ENCODE measurements around the gene PEF1. TPM values are rescaled to one million over a fixed set of nuclear protein-coding genes. Genes with fewer than 3 reads are reported as not detected.

Gene PEF1
- polyA plus RNA-seq, 4 donors = 55.5 to 72.2 (median 59.1) TPM

DNA sequence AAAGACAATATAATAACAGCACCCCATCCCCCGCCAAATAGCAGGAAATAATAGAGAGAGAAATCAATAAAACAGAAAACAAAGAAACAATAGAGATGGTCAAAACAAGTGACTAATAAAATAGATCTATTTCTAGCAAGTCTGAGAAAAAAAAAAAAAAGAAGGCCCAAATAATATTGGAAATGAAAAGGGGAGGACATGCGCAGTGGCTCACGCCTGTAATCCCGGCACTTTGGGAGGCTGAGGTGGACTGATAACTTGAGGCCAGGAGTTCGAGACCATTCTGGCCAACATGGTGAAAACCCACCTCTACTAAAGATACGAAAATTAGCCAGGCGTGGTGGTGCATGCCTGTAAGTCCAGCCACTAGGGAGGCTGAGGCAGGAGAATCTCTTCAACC is 45.7 kb downstream of the PEF1 start:
- Histone ChIP-seq H3K27ac (ENCODE audit: low read depth in 1 of 3, low read length in 2 of 3) (no peak overlapping the region), H3K4me1 (ENCODE audit: control insufficient read depth in 3 of 3, insufficient read depth in 2 of 3, low read depth in 1 of 3, low read length in 2 of 3) (no peaks in the 10 kb centered on the region), H3K27me3 (ENCODE audit: control insufficient read depth in 3 of 3, insufficient read depth in 3 of 3, low read length in 3 of 3) (no peaks in the 10 kb centered on the region), H3K4me3 (ENCODE audit: low read depth in 1 of 3, low read length in 3 of 3) (no peak overlapping the region), H3K36me3 (ENCODE audit: control insufficient read depth in 3 of 3, insufficient read depth in 2 of 3, low read depth in 1 of 3, low read length in 3 of 3) (no peaks in the 10 kb centered on the region), H3K9me3 (ENCODE audit: control insufficient read depth in 2 of 2, insufficient read depth in 1 of 2, low read depth in 1 of 2, low read length in 1 of 2) (no peaks in the 10 kb centered on the region)
- FAIRE-seq = no peak
- 88 to 91% (median 90%) methylated on average over 7 of the region's 7 CpGs for WGBS, 3 donors
- no peak for DNase-seq

DNA sequence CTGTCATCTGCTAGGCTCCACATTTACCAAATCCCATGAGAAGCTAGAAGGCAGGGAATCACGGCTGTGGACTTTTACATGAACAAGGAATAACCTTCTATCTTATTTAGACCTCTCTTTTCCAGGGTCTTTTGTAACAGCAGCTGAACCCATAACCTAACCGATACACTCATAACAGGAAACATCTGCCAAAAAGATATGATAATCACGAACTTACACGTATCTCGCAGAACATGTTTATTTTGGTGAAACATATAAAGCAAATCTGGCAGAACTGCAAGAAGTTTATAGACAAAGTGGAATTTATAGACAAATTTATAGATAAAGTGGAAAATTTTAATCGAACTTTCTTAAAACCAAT is 48.0 kb downstream of the PEF1 start:
- 12 to 23% (median 13%) methylated on average over 6 of the region's 6 CpGs for WGBS, 3 donors
- H3K4me1 ChIP-seq (ENCODE audit: control insufficient read depth in 3 of 3, insufficient read depth in 2 of 3, low read depth in 1 of 3, low read length in 2 of 3) = peaks cover 0 to 6% (median 0%) of the 10 kb centered on the region in 3 donors
- H3K4me3 ChIP-seq (ENCODE audit: low read depth in 1 of 3, low read length in 3 of 3) = no peak overlapping the region
- no peak overlapping the region for H3K27ac ChIP-seq (ENCODE audit: low read depth in 1 of 3, low read length in 2 of 3)
- FAIRE-seq (no peak), DNase-seq (no peak)
- no peaks in the 10 kb centered on the region for H3K36me3 ChIP-seq (ENCODE audit: control insufficient read depth in 3 of 3, insufficient read depth in 2 of 3, low read depth in 1 of 3, low read length in 3 of 3)
- no peaks in the 10 kb centered on the region for H3K9me3 ChIP-seq (ENCODE audit: control insufficient read depth in 2 of 2, insufficient read depth in 1 of 2, low read depth in 1 of 2, low read length in 1 of 2)
- no peaks in the 10 kb centered on the region for H3K27me3 ChIP-seq (ENCODE audit: control insufficient read depth in 3 of 3, insufficient read depth in 3 of 3, low read length in 3 of 3)

GRCh38 chr1:31595836-31596736 is 48.6 kb downstream of the PEF1 start:
- no peaks in the 10 kb centered on the region for H3K27me3 ChIP-seq (ENCODE audit: control insufficient read depth in 3 of 3, insufficient read depth in 3 of 3, low read length in 3 of 3)
- H3K4me1 ChIP-seq (ENCODE audit: control insufficient read depth in 3 of 3, insufficient read depth in 2 of 3, low read depth in 1 of 3, low read length in 2 of 3) = peaks cover 0 to 10% (median 0%) of the 10 kb centered on the region in 3 donors
- FAIRE-seq (no peak), DNase-seq (no peak)
- WGBS, 3 donors = 87 to 95% (median 88%) methylated on average over 4 of the region's 4 CpGs
- H3K36me3 ChIP-seq (ENCODE audit: control insufficient read depth in 3 of 3, insufficient read depth in 2 of 3, low read depth in 1 of 3, low read length in 3 of 3) = no peaks in the 10 kb centered on the region
- no peaks in the 10 kb centered on the region for H3K9me3 ChIP-seq (ENCODE audit: control insufficient read depth in 2 of 2, insufficient read depth in 1 of 2, low read depth in 1 of 2, low read length in 1 of 2)
- H3K27ac ChIP-seq (ENCODE audit: low read depth in 1 of 3, low read length in 2 of 3) = no peak overlapping the region
- no peak overlapping the region for H3K4me3 ChIP-seq (ENCODE audit: low read depth in 1 of 3, low read length in 3 of 3)

DNA sequence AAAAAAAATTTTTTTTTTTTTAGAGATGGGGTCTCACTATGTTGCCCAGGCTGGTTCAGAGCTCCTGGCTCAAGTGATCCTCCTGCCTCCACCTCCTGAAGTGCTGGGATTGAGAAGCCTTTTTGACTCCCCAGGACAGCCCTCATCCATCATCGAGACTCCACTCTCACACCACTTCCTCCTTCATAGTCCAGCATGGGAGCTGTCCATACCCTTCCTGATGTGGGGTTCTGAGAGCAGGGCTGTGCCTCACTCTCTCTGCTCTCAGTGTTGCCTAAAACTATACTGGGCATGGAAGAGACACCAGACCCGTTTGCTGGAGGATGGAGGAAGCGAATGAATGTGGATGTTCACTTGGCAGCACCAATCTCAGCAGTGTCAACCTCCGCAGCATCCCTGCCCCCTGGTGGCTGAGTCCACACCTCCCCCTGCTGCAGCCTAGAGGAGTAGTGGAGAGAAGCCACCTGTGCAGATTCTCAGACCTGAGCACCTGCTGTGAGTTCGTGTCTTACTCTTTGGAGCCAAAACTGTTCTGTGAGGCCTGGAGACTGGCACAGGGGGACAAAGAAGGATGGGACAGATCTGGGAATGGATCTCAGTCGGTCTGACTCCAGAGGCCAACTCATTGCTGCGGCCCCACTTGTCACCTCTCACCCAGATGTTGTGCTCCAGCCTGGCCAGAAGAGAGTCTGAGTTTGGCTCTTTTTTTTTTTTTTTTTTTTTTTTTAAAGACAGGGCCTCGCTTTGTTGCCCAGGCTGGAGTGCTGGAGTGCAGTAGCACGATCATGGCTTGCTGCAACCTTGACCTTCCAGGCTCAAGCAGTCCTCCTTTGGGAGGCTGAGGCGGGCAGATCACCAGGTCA is 50.7 kb downstream of the PEF1 start:
- Histone ChIP-seq H3K9me3 (ENCODE audit: control insufficient read depth in 2 of 2, insufficient read depth in 1 of 2, low read depth in 1 of 2, low read length in 1 of 2) (no peaks in the 10 kb centered on the region), H3K27ac (ENCODE audit: low read depth in 1 of 3, low read length in 2 of 3) (no peak overlapping the region), H3K4me3 (ENCODE audit: low read depth in 1 of 3, low read length in 3 of 3) (no peak overlapping the region), H3K4me1 (ENCODE audit: control insufficient read depth in 3 of 3, insufficient read depth in 2 of 3, low read depth in 1 of 3, low read length in 2 of 3) (peaks cover 0 to 14% (median 0%) of the 10 kb centered on the region in 3 donors), H3K27me3 (ENCODE audit: control insufficient read depth in 3 of 3, insufficient read depth in 3 of 3, low read length in 3 of 3) (no peaks in the 10 kb centered on the region), H3K36me3 (ENCODE audit: control insufficient read depth in 3 of 3, insufficient read depth in 2 of 3, low read depth in 1 of 3, low read length in 3 of 3) (no peaks in the 10 kb centered on the region)
- FAIRE-seq = no peak
- peak; percentile 88 to 90 for DNase-seq
- whole genome bisulfite sequencing, 3 donors = 31 to 41% (median 41%) methylated on average over 10 of the region's 10 CpGs

DNA sequence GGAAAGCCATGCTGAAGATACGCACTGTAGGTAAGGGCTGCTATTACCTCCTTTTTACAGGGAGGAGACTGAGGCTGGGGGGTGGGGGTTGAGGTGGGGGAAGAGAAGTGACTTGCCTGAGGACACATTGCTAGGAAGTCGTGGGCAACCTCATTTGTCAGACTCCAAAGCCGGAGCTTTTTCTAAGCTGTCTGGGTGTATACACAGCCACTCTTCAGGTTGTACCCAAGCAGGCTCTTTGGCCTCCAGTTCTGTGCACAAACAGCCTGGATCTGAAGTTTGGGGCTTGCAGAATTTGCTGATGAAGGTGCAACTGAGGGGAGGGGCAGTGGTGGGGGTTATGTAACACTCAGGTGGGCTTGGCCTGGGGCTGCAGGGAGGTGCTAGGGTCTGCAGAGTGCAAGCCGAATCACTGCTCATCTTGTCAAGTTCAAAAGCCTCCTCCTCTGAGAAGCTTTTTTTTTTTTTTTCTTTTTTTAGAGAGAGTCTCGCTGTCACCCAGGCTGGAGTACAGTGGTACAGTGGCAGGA is 51.5 kb downstream of the PEF1 start:
- Histone ChIP-seq H3K9me3 (ENCODE audit: control insufficient read depth in 2 of 2, insufficient read depth in 1 of 2, low read depth in 1 of 2, low read length in 1 of 2) (no peaks in the 10 kb centered on the region), H3K27ac (ENCODE audit: low read depth in 1 of 3, low read length in 2 of 3) (no peak overlapping the region), H3K27me3 (ENCODE audit: control insufficient read depth in 3 of 3, insufficient read depth in 3 of 3, low read length in 3 of 3) (no peaks in the 10 kb centered on the region), H3K4me1 (ENCODE audit: control insufficient read depth in 3 of 3, insufficient read depth in 2 of 3, low read depth in 1 of 3, low read length in 2 of 3) (peaks cover 0 to 19% (median 2%) of the 10 kb centered on the region in 3 donors), H3K36me3 (ENCODE audit: control insufficient read depth in 3 of 3, insufficient read depth in 2 of 3, low read depth in 1 of 3, low read length in 3 of 3) (peaks cover 0 to 3% (median 0%) of the 10 kb centered on the region in 3 donors), H3K4me3 (ENCODE audit: low read depth in 1 of 3, low read length in 3 of 3) (no peak overlapping the region)
- 72 to 91% (median 77%) methylated on average over 5 of the region's 5 CpGs for WGBS, 3 donors
- DNase-seq (no peak), FAIRE-seq (no peak)

DNA sequence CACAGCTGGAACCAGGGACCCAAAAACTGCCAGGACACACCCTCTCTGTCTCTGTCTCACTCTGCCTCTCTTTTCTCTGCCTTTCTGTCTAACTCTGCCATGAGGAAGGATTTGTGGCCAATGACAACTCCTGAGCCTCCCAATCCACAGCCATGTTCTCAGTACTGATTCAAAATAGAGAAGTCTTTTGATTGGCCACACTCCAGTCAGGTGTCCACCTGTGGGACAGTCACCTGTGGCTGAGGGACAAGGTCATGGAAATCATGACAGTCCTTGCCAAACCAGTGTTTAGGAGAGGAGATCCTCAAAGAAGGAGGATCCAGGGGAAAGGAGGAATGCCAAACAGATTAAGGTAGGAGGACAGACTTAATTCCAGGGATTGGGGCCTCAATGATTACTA is 52.5 kb downstream of the PEF1 start:
- peaks cover 0 to 30% (median 5%) of the 10 kb centered on the region in 3 donors for H3K4me1 ChIP-seq (ENCODE audit: control insufficient read depth in 3 of 3, insufficient read depth in 2 of 3, low read depth in 1 of 3, low read length in 2 of 3)
- H3K9me3 ChIP-seq (ENCODE audit: control insufficient read depth in 2 of 2, insufficient read depth in 1 of 2, low read depth in 1 of 2, low read length in 1 of 2) = no peaks in the 10 kb centered on the region
- peak overlapping the region in 1 of 3 donors; percentile 59 for H3K27ac ChIP-seq (ENCODE audit: low read depth in 1 of 3, low read length in 2 of 3)
- no peaks in the 10 kb centered on the region for H3K27me3 ChIP-seq (ENCODE audit: control insufficient read depth in 3 of 3, insufficient read depth in 3 of 3, low read length in 3 of 3)
- no peak for DNase-seq
- no peak for FAIRE-seq
- no peak overlapping the region for H3K4me3 ChIP-seq (ENCODE audit: low read depth in 1 of 3, low read length in 3 of 3)
- H3K36me3 ChIP-seq (ENCODE audit: control insufficient read depth in 3 of 3, insufficient read depth in 2 of 3, low read depth in 1 of 3, low read length in 3 of 3) = peaks cover 0 to 13% (median 0%) of the 10 kb centered on the region in 3 donors

- H3K9me3 ChIP-seq (ENCODE audit: control insufficient read depth in 2 of 2, insufficient read depth in 1 of 2, low read depth in 1 of 2, low read length in 1 of 2) = no peaks in the 10 kb centered on the region
- FAIRE-seq (no peak), DNase-seq (peak; percentile 64 to 68)
- H3K27me3 ChIP-seq (ENCODE audit: control insufficient read depth in 3 of 3, insufficient read depth in 3 of 3, low read length in 3 of 3) = no peaks in the 10 kb centered on the region
- 41 to 65% (median 49%) methylated on average over 11 of the region's 11 CpGs for WGBS, 3 donors
- H3K36me3 ChIP-seq (ENCODE audit: control insufficient read depth in 3 of 3, insufficient read depth in 2 of 3, low read depth in 1 of 3, low read length in 3 of 3) = peaks cover 0 to 18% (median 0%) of the 10 kb centered on the region in 3 donors
- no peak overlapping the region for H3K4me3 ChIP-seq (ENCODE audit: low read depth in 1 of 3, low read length in 3 of 3)
- peak overlapping the region in 1 of 3 donors; percentile 59 for H3K27ac ChIP-seq (ENCODE audit: low read depth in 1 of 3, low read length in 2 of 3)
- peaks cover 0 to 31% (median 5%) of the 10 kb centered on the region in 3 donors for H3K4me1 ChIP-seq (ENCODE audit: control insufficient read depth in 3 of 3, insufficient read depth in 2 of 3, low read depth in 1 of 3, low read length in 2 of 3)
Observed at GRCh38 chr1:31591425-31592093, 53.1 kb downstream of the PEF1 start.

Measured in small intestine (tissue), 7 donors.